HG03159 (cell line): ENCODE data around the gene CLSTN2.

Experiments
- ATAC-seq: cut with Tn5 transposase; IDR thresholded peaks from one replicate; pipeline ENCODE4 v1.9.1; 2021; ENCODE audit warnings: mild to moderate bottlenecking, moderate library complexity; ENCODE audit not compliant: unreplicated experiment

CLSTN2 gene

GRCh38 chr3:140223197-140223596 is 288.2 kb downstream of the CLSTN2 start:
- no peak for ATAC-seq

GRCh38 chr3:140223631-140224030 is 288.6 kb downstream of the CLSTN2 start:
- no peak for ATAC-seq

GRCh38 chr3:140224307-140224706 is 289.3 kb downstream of the CLSTN2 start:
- no peak for ATAC-seq

- no peak for ATAC-seq
Measured at GRCh38 chr3:140225996-140226395, 291.0 kb downstream of the CLSTN2 start.

GRCh38 chr3:140233702-140234101 is 298.7 kb downstream of the CLSTN2 start:
- ATAC-seq = no peak

GRCh38 chr3:140234256-140234655 is 299.3 kb downstream of the CLSTN2 start:
- no peak for ATAC-seq

GRCh38 chr3:140236836-140237501 is 302.0 kb downstream of the CLSTN2 start:
- no peak for ATAC-seq

- ATAC-seq = no peak
Measured at GRCh38 chr3:140238646-140239314, 303.8 kb downstream of the CLSTN2 start.

- ATAC-seq = no peak
Measured at GRCh38 chr3:140242818-140243276, 307.9 kb downstream of the CLSTN2 start.

GRCh38 chr3:140243575-140243974 is 308.6 kb downstream of the CLSTN2 start:
- no peak for ATAC-seq

GRCh38 chr3:140244893-140245292 is 309.9 kb downstream of the CLSTN2 start:
- no peak for ATAC-seq

GRCh38 chr3:140246578-140246977 is 311.6 kb downstream of the CLSTN2 start:
- ATAC-seq = no peak

GRCh38 chr3:140247775-140248174 is 312.8 kb downstream of the CLSTN2 start:
- no peak for ATAC-seq

- ATAC-seq = no peak
Measured at GRCh38 chr3:140249188-140249587, 314.2 kb downstream of the CLSTN2 start.

- ATAC-seq = no peak
Measured at GRCh38 chr3:140250010-140250855, 315.2 kb downstream of the CLSTN2 start.

- no peak for ATAC-seq
Measured at GRCh38 chr3:140250945-140251344, 316.0 kb downstream of the CLSTN2 start.

- ATAC-seq = no peak
Measured at GRCh38 chr3:140251678-140252077, 316.7 kb downstream of the CLSTN2 start.

- no peak for ATAC-seq
Measured at GRCh38 chr3:140252812-140253656, 318.0 kb downstream of the CLSTN2 start.

- ATAC-seq = no peak
Measured at GRCh38 chr3:140258222-140258724, 323.3 kb downstream of the CLSTN2 start.

- ATAC-seq = no peak
Measured at GRCh38 chr3:140265302-140265701, 330.3 kb downstream of the CLSTN2 start.
